SK-N-SH (cell line): ENCODE measurements around the gene B4GALNT2. TPM values are rescaled to one million over a fixed set of nuclear protein-coding genes. Genes with fewer than 3 reads are reported as not detected.
A peak's percentile ranks its signal among the peaks of the same experiment; 100 is the strongest.

Source experiments
- CTCF ChIA-PET: fragments of 300-600, 350-600 bp; formaldehyde crosslinking; extraction: SDS; loops from one replicate; lab custom pipeline; 2021; lab: Yijun Ruan, JAX
- POLR2A ChIA-PET: fragments of 350-600 bp; sonication (Branson Sonifier 250); formaldehyde crosslinking; extraction: SDS; loops from one replicate; lab custom pipeline; 2020; ENCODE audit warnings: antibody characterized with exemption, inconsistent platforms; lab: Yijun Ruan, JAX
- DNase-seq: peaks from one replicate; pipeline ENCODE4 v3.0.0; 2012
- H2AFZ ChIP-seq: fragments of 200-600 bp; sonication (generic); 2 replicates; pipeline ENCODE4 v1.8.1; 2016; ENCODE audit warnings: antibody characterized with exemption, mild to moderate bottlenecking, low read depth
- H3F3A ChIP-seq: fragments of 200-600 bp; sonication (generic); replicated peaks from 2 replicates; pipeline ENCODE3; 2016; ENCODE audit warnings: antibody characterized with exemption, mild to moderate bottlenecking; ENCODE audit not compliant: insufficient read depth
- H3K27ac ChIP-seq, 2 experiments: fragments of 200-500 bp in 1 of 2; fragments of 200-600 bp in 1 of 2; sonication (Bioruptor generic) in 1 of 2; sonication (generic), shearing (Covaris generic) in 1 of 2; 2 replicates each; pipeline versions ENCODE4 v1.5.1 to v1.6.1; 2014 to 2016; ENCODE audit warnings: low read depth in 2 of 2, inconsistent platforms in 1 of 2, low read length in 1 of 2, mild to moderate bottlenecking in 1 of 2, mixed read lengths in 1 of 2
- H3K27me3 ChIP-seq: fragments of 200-600 bp; sonication (generic), shearing (Covaris generic); 2 replicates; pipeline ENCODE4 v1.6.1; 2016; ENCODE audit warnings: mixed run types; ENCODE audit not compliant: insufficient read depth
- H3K36me3 ChIP-seq, 2 experiments: fragments of 200-500 bp in 1 of 2; fragments of 200-600 bp in 1 of 2; sonication (Bioruptor generic) in 1 of 2; sonication (generic) in 1 of 2; replicated peaks in 1 of 2; 2 replicates each; pipeline versions ENCODE3 to v1.5.1; 2014 to 2016; ENCODE audit warnings: low read length in 1 of 2, mild to moderate bottlenecking in 1 of 2; ENCODE audit not compliant: insufficient read depth in 2 of 2, control insufficient read depth in 1 of 2
- H3K4me1 ChIP-seq, 2 experiments: fragments of 200-500 bp in 1 of 2; fragments of 200-600 bp in 1 of 2; sonication (Bioruptor generic) in 1 of 2; sonication (generic), shearing (Covaris generic) in 1 of 2; 2 replicates each; pipeline versions ENCODE4 v1.5.1 to v1.6.1; 2014 to 2016; ENCODE audit warnings: low read depth in 1 of 2, low read length in 1 of 2, mixed run types in 1 of 2; ENCODE audit not compliant: insufficient read depth in 2 of 2, control insufficient read depth in 1 of 2
- H3K4me2 ChIP-seq: fragments of 200-600 bp; sonication (generic), shearing (Covaris generic); 2 replicates; pipeline ENCODE4 v1.6.1; 2017; ENCODE audit warnings: mixed run types
- H3K4me3 ChIP-seq, 2 experiments: fragments of 200-500 bp in 1 of 2; fragments of 200-600 bp in 1 of 2; sonication (Bioruptor generic) in 1 of 2; sonication (generic), shearing (Covaris generic) in 1 of 2; 2 replicates each; pipeline versions ENCODE4 v1.5.1 to v1.8.1; 2014 to 2016; ENCODE audit warnings: low read depth in 2 of 2, inconsistent platforms in 1 of 2, low read length in 1 of 2, mild to moderate bottlenecking in 1 of 2, mixed read lengths in 1 of 2, moderate library complexity in 1 of 2
- H3K79me2 ChIP-seq: fragments of 200-600 bp; sonication (generic); 2 replicates; pipeline ENCODE4 v1.8.1; 2017; ENCODE audit warnings: mild to moderate bottlenecking; ENCODE audit not compliant: insufficient read depth
- H3K9ac ChIP-seq: fragments of 200-600 bp; sonication (generic); 2 replicates; pipeline ENCODE4 v1.6.1; 2017; ENCODE audit warnings: mixed run types
- H3K9me2 ChIP-seq: fragments of 200-600 bp; sonication (generic); 2 replicates; pipeline ENCODE4 v1.6.1; 2017; ENCODE audit warnings: mixed run types
- H3K9me3 ChIP-seq: fragments of 200-600 bp; sonication (generic); 2 replicates; pipeline ENCODE4 v1.6.1; 2017; ENCODE audit warnings: mixed run types, mild to moderate bottlenecking, moderate library complexity
- H4K20me1 ChIP-seq: fragments of 200-600 bp; sonication (generic); 2 replicates; pipeline ENCODE4 v1.6.1; 2017; ENCODE audit warnings: mild to moderate bottlenecking, mixed run types; ENCODE audit not compliant: insufficient read depth
- CHD2 ChIP-seq: fragments of 150-350 bp; IDR thresholded peaks from 2 replicates; pipeline ENCODE4 v1.6.1; 2018; ENCODE audit warnings: low read length; ENCODE audit not compliant: partially characterized antibody
- EZH2phosphoT487 ChIP-seq: fragments of 200-600 bp; sonication (generic); IDR thresholded peaks from 2 replicates; pipeline ENCODE4 v1.6.1; 2017; ENCODE audit warnings: low read depth, mixed run types, mild to moderate bottlenecking, antibody characterized with exemption, moderate library complexity, borderline replicate concordance
- FOXJ3 ChIP-seq: sonication (generic); formaldehyde crosslinking; IDR thresholded peaks from 2 replicates; pipeline ENCODE4 v1.5.1; 2020; ENCODE audit warnings: mild to moderate bottlenecking, missing genetic modification reagents
- FOXM1 ChIP-seq: IDR thresholded peaks from 2 replicates; pipeline ENCODE4 v1.4.0; 2012; ENCODE audit warnings: low read depth, mild to moderate bottlenecking
- GABPA ChIP-seq: IDR thresholded peaks from 2 replicates; pipeline ENCODE4 v1.4.0; 2012; ENCODE audit warnings: low read depth, mild to moderate bottlenecking
- GATA2 ChIP-seq: sonication (generic); formaldehyde crosslinking; IDR thresholded peaks from 2 replicates; pipeline ENCODE4 v1.5.0; 2020; ENCODE audit warnings: mild to moderate bottlenecking, missing genetic modification reagents
- MXI1 ChIP-seq: IDR thresholded peaks from 2 replicates; pipeline ENCODE4 v1.6.1; 2012; ENCODE audit warnings: mild to moderate bottlenecking, low read depth, low read length, improper control_type of control experiment
- PBX3 ChIP-seq: IDR thresholded peaks from 2 replicates; pipeline ENCODE4; 2012
- RFX5 ChIP-seq: IDR thresholded peaks from 2 replicates; pipeline ENCODE4 v1.6.1; 2012; ENCODE audit warnings: mild to moderate bottlenecking, improper control_type of control experiment, low read length
- SMC3 ChIP-seq: IDR thresholded peaks from 2 replicates; pipeline ENCODE4 v1.6.1; 2012; ENCODE audit warnings: low read depth, low read length, improper control_type of control experiment
- TCF12 ChIP-seq: IDR thresholded peaks from 2 replicates; pipeline ENCODE4 v1.4.0; 2012
- YY1 ChIP-seq: IDR thresholded peaks from 2 replicates; pipeline ENCODE4 v1.4.0; 2012; ENCODE audit warnings: low read depth, mild to moderate bottlenecking
- WGBS: methylation state at CpG from one replicate; pipeline ENCODE4 v1.1.6; 2017; ENCODE audit warnings: low lambda C conversion rate; 5-methylcytosine and 5-hydroxymethylcytosine counted together
- polyA plus RNA-seq, 3 experiments: library from polyadenylated mRNA; depleted of rRNA; stranded (reverse); fragments of >200 nt; gene quantifications; 2 replicates each; pipeline ENCODE4 v1.2.3, GENCODE V29; 2012

B4GALNT2 gene
- polyA plus RNA-seq, 1 of the 3 experiments (the other 2 are of a cell fraction): not detected

GRCh38 chr17:49213399-49213798, 80.8 kb downstream of the B4GALNT2 start:
- Histone ChIP-seq H3K9ac (no peak overlapping the region), H3K4me2 (no peak overlapping the region), H3K9me3 (no peaks in the 10 kb centered on the region), H3K36me3 (no peaks in the 10 kb centered on the region), H3K4me1 (peaks cover 0 to 20% of the 10 kb centered on the region in 2 experiments; a peak in 3 of 4 replicates), H3K79me2 (no peaks in the 10 kb centered on the region), H3K9me2 (no peaks in the 10 kb centered on the region), H3K27me3 (no peaks in the 10 kb centered on the region), H3K27ac (no peak overlapping the region), H2AFZ (no peak overlapping the region), H3F3A (peaks cover 10% of the 10 kb centered on the region), H3K4me3 (no peak overlapping the region), H4K20me1 (no peaks in the 10 kb centered on the region)
- no peak for TF ChIP-seq GABPA
- no peak for TF ChIP-seq PBX3
- TF ChIP-seq YY1: no peak
- no peak for TF ChIP-seq SMC3
- no peak for TF ChIP-seq CHD2
- no peak for TF ChIP-seq TCF12
- TF ChIP-seq FOXJ3 (CRISPR knock-in tag): no peak
- TF ChIP-seq MXI1: no peak
- TF ChIP-seq RFX5: no peak
- TF ChIP-seq GATA2 (CRISPR knock-in tag): no peak
- WGBS: 47% methylated on average over 5 of the region's 5 CpGs
- ChIA-PET POLR2A (no interaction called here), CTCF (interaction anchor here (1.3 to 9.5 kb wide), 3 partner anchors 9 to 33 kb away, joined by 5 to 105 read pairs (median 6); partner anchors contain the start of gene PHOSPHO1)
- peak; percentile 5 for DNase-seq

GRCh38 chr17:49213847-49214246, 81.3 kb downstream of the B4GALNT2 start:
- Histone ChIP-seq H3K27me3 (no peaks in the 10 kb centered on the region), H3K4me3 (no peak overlapping the region), H3F3A (peaks cover 10% of the 10 kb centered on the region), H2AFZ (no peak overlapping the region), H3K4me1 (peaks cover 0 to 18% of the 10 kb centered on the region in 2 experiments; a peak in 3 of 4 replicates), H3K36me3 (no peaks in the 10 kb centered on the region), H3K9me2 (no peaks in the 10 kb centered on the region), H3K79me2 (no peaks in the 10 kb centered on the region), H3K27ac (no peak overlapping the region), H3K4me2 (no peak overlapping the region), H3K9ac (no peak overlapping the region), H3K9me3 (no peaks in the 10 kb centered on the region), H4K20me1 (no peaks in the 10 kb centered on the region)
- DNase-seq: no peak
- TF ChIP-seq EZH2phosphoT487 (no peak), FOXM1 (no peak)
- 53% methylated on average over 2 of the region's 2 CpGs for WGBS
- CTCF ChIA-PET: interaction anchor here (1.6 to 9.5 kb wide), 2 partner anchors 9 to 13 kb away, joined by 5 to 105 read pairs; partner anchors contain the start of gene PHOSPHO1
- POLR2A ChIA-PET: no interaction called here
